Measurements from ENCODE around the gene TRNAU1AP.
"Not testable (repeated sequence)": the region's sequence is repeated elsewhere in the genome, so short reads cannot be mapped to it uniquely, and the experiment has no call there.

Gene TRNAU1AP

DNA sequence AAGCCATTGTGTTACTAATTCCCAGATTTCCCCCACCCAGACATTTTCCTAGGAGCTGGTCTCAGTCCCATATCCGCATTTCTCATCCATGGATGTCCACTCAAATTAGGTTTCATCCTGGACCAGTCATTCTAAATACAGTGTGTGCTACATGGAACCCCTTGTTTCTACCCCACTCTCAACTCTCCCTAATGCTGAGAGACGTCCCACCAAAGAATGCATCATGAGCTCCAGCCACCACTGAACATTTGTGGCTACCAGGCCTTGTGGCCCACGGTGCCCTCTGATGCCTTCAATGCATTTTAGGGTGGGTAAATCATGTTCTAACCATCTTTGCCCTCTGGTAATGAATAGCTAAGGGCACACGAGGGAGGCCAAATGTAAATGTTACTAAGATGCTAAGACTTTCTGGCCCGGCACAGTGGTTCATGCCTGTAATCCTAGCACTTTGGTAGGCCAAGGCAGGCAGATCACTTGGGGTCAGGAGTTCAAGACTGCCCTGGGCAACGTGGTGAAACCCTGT lies 25.9 kb downstream of the TRNAU1AP start:
- no peak for DNase-seq

DNA sequence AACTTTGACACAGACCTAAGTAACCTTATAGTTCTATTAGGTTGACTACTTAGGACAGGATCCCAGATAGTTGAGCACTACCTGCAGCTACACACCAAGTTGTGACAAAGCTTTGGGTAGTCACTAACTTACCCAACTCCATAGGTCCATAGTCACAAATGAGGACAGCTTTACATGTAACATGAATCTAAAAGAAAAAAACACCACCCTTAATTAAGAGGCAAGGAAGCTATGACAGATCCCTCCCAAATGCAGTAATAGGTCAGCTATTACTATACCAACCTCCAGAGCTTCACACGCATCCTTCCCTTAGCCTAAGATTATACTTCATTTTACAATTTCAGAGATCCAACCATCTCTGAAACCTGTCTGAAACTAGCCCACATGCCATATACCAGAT lies 26.5 kb downstream of the TRNAU1AP start:
- DNase-seq = no peak

DNA sequence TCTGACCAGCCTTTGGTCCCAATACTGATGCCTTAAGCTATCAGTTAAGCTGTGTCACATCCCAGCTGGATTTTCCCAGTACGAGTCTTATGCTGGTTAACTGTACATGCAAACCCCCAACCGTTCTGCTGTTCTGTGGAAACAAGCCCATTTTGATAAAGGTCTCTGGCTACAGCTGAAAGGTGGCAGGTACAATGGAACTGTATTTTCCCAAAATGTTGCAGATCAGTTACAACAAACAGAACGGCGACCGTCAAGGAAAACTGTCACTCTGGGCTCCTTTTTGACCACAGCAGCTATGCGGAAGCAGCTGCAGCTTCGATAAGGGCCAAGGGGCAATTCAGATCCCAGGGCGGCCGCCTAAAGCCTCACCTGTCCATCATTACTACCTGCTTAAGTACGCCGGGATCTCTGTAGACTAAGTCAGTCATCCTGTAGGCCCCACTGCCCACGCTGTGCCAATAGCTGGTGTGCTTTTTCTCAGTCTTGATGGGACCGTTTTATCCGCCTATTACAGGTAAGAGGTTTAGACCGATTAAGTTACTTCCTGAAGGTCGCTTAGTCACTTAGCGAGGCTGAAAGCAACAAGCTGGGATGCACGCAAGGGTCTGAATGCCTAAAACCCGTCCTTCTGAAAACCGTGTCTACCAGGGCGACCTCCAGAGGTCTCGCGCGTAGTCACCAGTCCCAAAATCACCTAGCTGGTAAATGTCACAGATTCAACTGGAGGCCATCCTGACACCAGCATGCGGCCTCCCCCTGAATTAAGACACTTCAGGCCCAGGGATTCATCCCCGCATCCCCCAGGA lies 28.0 kb downstream of the TRNAU1AP start:
- DNase-seq = peak; percentile 41

DNA sequence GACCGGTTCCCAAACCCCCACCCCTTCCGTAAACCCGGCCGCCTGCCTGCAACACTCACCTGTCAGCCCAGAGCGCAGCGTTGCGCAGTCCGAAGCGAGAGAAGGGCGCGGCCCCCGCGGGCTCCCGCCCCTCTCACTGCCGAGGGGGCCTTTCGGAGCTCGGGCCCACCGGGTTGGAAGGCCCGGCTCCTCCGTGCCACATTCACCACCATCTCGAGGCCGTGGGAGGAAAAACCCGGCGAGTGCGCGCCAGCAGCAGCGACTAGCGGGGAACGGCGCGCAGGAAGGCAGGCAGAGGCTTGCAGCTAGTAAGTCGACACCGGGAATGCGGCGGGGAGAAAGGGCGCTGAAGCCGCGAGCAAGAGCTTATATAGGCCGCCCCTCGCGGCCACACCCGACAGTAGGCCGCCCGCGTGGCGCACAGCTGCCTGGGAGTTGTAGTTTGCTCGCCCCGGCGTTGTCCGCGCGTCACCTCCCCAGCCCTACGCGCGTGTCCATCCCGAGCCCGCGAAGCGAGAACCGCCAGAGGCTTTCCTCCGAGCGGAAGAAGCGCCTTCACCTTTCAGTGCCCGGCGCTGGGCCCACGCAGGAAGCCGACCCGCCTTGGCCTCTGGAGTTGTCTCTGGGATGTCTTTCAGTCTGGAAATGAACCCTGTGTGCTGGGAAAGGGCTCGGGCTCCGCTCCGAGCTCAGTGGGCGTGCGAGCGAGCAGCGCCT lies 28.8 kb downstream of the TRNAU1AP start:
- DNase-seq = peak; percentile 96

DNA sequence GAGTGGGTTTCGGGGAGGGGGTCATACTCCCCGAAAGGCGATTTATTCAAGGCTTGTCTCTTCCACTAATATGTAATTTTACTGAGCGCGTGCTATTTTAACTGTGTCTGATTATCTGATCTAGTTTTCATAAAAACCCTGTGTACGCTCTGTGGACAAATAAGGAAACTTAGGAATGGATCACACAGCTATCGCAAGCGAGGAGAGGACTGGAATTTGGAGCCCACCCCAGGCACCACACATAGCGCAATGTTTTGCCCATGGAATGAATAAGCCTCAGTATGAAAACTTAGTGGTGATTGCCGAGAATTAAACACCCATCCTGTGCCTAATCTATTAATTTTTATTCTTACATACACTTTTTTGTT lies 29.3 kb downstream of the TRNAU1AP start:
- DNase-seq = no peak

DNA sequence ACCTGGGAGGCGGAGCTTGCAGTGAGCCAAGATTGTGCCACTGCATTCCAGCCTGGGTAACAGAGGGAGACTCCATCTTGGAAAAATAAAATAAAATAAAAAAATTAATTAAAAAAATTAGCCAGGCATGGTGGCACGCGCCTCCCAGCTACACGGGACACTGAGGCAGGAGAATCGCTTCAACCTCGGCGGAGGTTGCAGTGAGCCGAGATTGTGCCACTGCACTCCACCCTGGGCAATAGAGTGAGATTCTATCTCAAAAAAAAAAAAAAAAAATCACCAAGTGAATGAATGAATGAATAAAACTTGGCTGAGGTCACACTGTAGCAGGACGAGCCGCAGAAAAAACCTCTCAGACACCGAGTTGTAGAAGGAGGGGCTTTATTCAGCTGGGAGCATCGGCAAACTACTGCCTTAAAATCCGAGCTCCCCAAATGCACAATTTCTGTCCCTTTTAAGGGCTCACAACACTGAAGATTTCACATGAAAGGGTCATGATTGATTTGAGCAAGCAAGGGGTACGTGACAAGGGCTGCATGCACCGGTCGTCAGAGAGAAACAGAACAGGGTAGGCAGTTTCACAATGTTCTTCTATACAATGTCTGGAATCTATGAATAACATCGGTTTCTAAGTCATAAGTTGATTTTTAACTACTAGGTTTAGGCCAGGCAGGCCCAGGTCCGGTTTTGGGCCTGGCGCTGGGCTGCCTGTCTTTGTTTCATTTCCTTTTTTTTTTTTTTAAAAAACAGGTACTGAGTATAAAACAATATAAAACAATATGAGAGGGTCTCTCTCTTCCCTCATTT lies 33.9 kb downstream of the TRNAU1AP start:
- not testable (repeated sequence) for DNase-seq

DNA sequence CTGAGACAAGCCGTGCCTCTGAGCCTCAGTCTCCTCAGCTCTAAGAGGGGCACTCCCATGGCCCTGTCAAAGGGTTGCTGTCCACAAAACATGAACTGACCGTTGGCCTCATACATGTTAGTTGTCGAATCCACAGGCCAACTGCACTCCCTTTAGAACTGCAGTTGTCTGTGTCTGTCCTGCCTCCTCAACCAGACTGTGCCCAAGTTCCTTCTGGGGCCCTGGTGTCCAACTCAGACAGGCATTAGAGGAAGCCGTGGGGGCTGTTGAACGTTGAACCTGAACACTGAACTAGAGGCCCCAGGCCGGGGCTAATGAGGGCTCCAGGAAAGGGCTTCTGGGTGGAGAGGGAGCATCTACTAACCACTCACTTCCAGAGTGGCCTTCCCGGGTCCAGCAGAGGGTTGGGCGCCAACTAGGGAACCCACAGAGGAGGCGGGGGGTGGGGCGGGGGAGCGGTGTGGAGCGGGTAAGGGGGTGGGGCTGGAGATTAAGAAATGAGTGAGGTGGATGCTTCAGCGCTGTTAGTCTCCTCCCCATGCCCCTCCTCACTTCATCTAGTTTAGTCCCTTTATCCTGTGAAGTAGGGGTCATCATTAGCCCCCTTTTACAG lies 38.9 kb downstream of the TRNAU1AP start, which contains the start of gene RAB42:
RAB42 (plus strand) TSS at position 558 of the 613 bp plus-strand sequence. CDS start 247 bp downstream, outside the sequence.
- no peak for DNase-seq

DNA sequence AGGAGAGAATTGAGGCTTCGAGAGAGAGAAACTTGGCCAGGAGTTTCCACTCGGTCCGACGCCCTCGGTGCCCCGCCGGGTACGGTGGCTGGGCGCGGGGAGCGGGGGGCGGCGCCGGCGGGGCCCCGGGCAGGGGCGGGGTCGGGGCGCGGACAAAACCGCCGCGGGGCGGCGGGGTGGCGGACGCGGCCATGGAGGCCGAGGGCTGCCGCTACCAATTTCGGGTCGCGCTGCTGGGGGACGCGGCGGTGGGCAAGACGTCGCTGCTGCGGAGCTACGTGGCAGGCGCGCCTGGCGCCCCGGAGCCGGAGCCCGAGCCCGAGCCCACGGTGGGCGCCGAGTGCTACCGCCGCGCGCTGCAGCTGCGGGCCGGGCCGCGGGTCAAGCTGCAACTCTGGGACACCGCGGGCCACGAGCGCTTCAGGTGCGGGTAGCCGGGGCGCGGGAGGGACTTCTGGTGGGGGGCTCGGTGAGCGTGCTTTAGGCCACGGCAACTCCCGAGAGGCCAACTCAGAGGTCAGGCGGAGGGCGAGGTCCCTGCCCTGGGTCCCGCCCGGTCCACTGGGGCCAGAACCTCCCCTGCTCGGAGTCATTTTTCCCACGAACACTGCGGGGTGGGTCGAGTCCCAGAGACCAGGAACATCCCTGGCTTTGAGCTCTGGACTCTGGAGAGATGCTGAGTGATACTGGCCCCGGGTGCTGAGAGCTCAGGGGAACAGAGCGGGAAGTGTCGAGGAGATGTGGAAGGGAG lies 39.6 kb downstream of the TRNAU1AP start:
- DNase-seq = no peak

DNA sequence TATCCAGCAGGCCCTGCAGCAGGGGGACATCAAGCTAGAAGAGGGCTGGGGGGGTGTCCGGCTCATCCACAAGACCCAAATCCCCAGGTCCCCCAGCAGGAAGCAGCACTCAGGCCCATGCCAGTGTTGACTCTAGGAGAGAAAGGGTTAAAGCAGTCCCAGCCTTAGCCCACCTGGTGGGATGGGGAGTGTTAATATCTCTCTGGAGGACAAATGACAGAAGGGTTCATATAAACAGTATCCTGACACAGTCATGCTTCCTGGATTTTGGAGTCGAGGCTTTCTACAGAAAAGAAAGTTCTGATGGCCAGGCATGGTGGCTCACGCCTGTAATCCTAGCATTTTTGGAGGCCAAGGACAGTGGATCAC lies 41.1 kb downstream of the TRNAU1AP start:
- not testable (repeated sequence) for DNase-seq

DNA sequence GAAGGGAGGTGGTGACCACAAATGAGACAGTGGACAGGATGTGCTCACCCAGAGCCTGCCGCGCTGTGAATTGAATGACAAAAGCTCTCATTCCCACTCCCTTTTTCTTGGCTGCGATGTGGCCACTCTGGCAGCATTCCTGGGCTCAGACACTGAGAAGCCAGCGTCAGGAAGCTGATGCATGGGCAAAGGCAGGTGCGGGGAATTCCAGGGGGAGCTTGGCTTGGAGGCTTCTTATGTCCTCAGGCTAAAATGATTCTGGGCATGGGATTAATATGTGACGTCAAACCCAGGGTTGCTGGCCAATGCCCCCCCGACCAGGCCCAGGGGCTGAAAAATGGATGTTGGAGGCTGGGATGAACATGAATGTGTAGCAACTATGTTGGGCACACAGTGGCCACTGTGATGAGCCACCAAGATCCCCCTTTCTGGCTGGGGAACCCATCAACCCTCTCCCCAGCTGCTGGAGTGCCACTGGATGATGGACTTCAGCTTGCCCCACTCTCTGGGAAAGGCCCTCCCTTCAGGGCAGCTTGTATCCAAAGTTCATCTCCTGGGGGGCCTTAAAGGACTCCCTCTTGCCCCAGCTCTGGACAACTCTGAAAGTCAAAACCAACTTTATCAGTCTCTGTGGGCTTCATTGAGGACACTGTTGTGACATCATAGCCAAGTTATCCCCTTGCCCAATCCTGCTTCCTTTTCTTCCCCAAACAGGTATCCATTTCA lies 42.0 kb downstream of the TRNAU1AP start:
- peak; percentile 36 for DNase-seq

DNA sequence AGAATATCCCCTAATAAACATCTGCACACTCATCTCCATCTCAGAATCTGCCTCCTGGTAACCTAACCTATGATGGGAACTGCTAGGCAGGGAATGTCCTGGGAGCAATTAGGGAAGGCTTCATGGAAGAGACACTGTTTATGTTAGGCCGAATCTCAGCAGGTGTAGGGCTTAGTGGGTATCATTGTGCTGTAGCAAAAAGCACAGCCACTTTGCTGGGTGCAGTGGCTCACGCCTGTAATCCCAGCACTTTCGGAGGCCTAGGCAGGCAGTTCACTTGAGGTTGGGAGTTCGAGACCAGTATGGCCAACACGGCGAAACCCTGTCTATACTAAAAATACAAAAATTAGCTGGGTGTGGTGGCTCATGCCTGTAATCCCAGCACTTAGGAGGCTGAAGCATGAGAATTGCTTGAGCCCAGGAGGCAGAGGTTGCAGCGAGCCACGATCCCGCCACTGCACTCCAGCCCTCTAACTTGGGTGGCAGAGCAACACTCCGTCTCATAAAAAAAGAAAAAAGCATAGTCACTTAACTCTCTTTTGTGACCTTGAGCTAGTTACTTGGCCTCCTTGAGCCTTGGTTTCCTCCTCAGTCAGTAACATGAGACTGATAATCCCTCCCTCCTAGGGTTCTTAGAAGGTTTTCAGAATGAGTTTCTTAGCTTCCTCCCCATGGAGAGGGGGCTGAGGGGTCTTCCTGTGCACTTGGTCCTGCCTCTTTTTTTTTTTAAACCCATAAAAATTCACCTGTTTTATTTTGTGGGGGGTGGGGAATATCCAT lies 42.7 kb downstream of the TRNAU1AP start:
- no peak for DNase-seq

DNA sequence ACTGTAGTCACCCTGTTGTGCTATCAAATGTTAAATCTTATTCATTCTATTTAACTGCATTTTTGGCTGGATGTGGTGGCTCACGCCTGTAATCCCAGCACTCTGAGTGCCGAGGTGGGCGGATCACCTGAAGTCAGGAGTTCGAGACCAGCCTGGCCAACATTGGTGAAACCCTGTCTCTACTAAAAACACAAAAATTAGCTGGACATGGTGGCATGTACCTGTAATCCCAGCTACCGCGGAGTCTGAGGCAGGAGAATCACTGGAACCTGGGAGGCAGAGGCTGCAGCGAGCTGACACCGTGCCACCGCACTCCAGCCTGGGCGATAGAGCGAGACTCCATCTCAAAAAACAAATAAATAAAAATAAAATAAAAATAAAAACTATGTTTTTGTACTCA lies 43.4 kb downstream of the TRNAU1AP start:
- not testable (repeated sequence) for DNase-seq

DNA sequence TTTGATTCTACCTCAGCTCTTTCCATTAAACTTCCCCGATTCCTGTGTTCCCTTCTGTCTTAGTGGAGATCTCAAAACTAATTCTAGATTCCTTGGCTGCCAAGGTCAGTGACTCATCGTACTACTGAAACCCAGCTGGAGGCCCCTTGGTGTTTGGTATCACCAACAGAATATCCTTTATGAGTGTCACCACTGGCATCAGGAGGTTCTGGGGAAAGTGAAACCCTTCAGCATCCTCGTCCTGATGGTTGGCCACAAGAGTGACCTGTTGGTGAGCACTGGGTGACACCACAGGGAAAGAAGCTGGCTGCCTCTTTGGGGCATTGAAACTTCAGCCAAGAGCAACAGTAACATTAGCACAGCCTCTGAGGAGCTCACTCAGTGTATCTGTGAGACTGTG lies 48.8 kb downstream of the TRNAU1AP start:
- no peak for DNase-seq

DNA sequence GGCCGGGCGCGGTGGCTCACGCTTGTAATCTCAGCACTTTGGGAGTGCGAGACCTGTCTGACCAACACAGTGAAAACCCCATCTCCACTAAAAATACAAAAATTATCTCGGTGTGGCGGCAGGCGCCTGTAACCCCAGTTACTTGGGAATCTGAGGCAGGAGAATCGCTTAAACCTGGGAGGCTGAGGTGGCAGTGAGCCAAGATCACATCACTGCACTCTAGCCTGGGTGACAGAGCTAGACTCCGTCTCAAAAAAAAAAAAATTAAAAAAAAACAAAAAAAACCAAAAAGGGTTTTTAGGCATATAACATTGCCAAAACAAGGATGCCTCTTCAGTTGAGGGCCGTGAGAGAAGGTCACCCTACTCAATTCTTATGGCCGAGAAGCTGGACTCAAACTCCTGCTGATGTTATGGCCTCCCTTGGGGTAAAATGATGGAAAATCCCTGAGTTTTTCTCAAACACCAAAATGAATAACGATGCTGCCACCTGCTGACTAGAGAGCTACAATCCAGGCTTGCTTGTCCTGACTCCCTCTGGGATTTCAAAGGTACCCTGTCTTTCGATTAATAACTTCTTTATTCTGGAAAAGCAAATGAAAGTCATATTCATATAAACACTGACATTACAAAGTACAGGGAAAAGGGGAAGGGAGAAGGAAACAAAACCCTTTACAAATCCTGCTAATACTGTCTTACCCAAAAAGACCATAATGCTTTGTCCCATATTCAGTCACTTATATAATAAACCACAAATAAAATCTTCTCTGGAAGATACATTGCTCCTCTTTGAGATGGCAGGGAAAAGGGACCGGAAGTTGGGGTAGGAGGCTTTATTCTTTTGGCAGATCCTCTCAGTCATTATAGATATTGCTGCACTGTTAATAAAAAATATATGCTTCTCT lies 49.9 kb downstream of the TRNAU1AP start:
- DNase-seq = peak; percentile 40

DNA sequence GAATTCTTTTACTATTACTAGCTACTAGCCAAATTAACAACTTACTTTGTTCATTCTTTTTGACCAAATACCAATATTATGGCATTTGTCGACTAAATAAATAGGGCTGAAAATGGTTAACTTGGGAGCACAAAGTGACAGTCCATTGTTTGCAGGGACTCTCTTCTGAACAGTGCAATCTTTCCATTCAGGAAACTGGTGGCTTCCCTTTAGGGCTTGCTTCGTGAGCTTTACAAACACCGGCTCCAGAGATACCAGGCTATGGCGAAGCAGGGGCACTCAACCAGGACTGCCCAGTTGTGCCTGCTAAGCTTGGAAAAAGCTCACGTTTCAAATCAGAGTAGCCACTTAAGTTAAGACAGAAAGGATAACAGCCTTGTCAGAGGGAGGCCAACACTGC lies 51.5 kb downstream of the TRNAU1AP start:
- DNase-seq = no peak

DNA sequence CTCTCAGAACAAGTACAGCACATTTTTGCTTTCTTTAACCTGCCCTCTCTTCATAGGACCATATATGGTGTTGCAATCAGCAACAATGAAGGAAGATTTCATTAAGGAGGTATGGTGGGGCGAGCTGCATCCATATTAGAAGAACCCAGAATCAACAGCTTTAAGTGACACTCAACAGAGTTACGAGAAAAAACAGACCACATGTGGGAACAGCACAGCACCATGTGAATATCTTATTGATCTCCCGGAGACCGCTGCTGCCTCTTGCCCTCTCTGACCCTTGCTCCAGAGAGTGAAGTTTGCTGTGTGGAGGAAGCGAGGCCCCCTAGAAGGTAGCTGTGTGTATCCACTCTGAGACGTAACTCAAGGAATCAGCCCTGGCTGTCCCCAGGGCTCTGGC lies 52.1 kb downstream of the TRNAU1AP start:
- no peak for DNase-seq

DNA sequence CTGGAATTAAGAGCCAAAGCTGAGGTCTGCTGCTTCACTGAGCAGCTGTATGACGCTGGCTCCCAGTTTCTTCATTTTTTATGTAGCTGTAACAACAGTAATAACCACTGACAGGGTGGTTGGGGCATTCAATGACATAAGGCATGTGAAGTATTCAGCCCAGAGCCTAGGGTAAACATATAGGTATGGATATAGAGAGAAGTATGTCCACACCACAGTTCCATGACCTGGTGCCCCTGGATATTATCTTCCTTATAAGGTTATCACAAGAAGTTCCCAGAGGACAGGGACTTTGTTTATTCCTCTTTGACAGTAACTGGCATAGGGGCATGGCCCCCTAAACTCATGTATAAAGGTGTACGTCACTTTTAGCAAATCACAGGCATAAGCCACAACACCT lies 53.9 kb downstream of the TRNAU1AP start:
- no peak for DNase-seq

DNA sequence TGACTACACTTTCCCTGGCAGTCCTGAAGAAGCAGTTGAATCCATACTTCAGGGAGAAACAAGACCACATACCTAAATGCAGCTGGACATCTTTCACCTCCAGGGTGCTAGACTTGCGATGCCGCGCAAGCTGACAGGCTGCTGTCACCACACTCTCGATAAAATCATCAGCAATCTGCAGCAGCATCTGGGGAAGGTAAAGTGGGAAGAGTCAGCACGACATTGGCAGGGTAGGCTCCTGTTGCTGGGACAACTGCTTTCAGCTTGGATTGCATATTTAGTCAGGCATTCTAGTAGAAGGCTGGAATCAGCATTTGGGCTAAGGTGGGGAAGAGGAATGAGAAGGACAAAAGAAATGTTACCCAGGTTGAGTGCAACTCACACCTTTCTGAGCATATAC lies 60.3 kb downstream of the TRNAU1AP start:
- no peak for DNase-seq

All from NCI-H1092 (cell line).